ENCODE measurements around the gene ZKSCAN8. TPM values are rescaled to one million over a fixed set of nuclear protein-coding genes. Genes with fewer than 3 reads are reported as not detected.

Gene ZKSCAN8
- total RNA-seq, 1 experiment from 2014 or later = 27.5 TPM

GRCh38 chr6:28153546-28153945 lies 11.9 kb downstream of the ZKSCAN8 start:
- BruUV-seq (replicated peaks) = no TSS peak
- no peak for DNase-seq
- Mint-ChIP-seq H3K27me3 (ENCODE audit: unreplicated experiment) (no peaks in the 10 kb centered on the region), H3K36me3 (ENCODE audit: insufficient read depth, unreplicated experiment) (peaks cover 26% of the 10 kb centered on the region), H3K9me3 (ENCODE audit: low read depth, unreplicated experiment) (peaks cover 13% of the 10 kb centered on the region), H3K4me1 (ENCODE audit: low read depth, unreplicated experiment) (no peaks in the 10 kb centered on the region), H3K4me3 (ENCODE audit: low read depth, unreplicated experiment) (no peak overlapping the region), H3K27ac (ENCODE audit: unreplicated experiment) (no peak overlapping the region)
- CTCF ChIA-PET = no interaction called here
- intact Hi-C loops (cut with micrococcal nuclease; ENCODE audit: unreplicated experiment) = no loop called here
- TF ChIP-seq CTCF (IDR thresholded peaks at IDR 0.05; ENCODE audit: unreplicated experiment) = no peak

- no peaks in the 10 kb centered on the region for H3K4me1 Mint-ChIP-seq (ENCODE audit: low read depth, unreplicated experiment)
- BruUV-seq (replicated peaks) = no TSS peak
- no peak overlapping the region for H3K4me3 Mint-ChIP-seq (ENCODE audit: low read depth, unreplicated experiment)
- H3K36me3 Mint-ChIP-seq (ENCODE audit: insufficient read depth, unreplicated experiment) = peaks cover 26% of the 10 kb centered on the region
- DNase-seq = no peak
- H3K27ac Mint-ChIP-seq (ENCODE audit: unreplicated experiment) = no peak overlapping the region
- intact Hi-C loops (cut with micrococcal nuclease; ENCODE audit: unreplicated experiment) = no loop called here
- H3K27me3 Mint-ChIP-seq (ENCODE audit: unreplicated experiment) = no peaks in the 10 kb centered on the region
- peaks cover 16% of the 10 kb centered on the region for H3K9me3 Mint-ChIP-seq (ENCODE audit: low read depth, unreplicated experiment)
- CTCF ChIA-PET = no interaction called here
- TF ChIP-seq CTCF (IDR thresholded peaks at IDR 0.05; ENCODE audit: unreplicated experiment) = no peak
Measured at GRCh38 chr6:28154357-28154756, 12.7 kb downstream of the ZKSCAN8 start.

GRCh38 chr6:28158318-28158717 lies 16.6 kb downstream of the ZKSCAN8 start:
- H3K36me3 Mint-ChIP-seq (ENCODE audit: insufficient read depth, unreplicated experiment) = peaks cover 12% of the 10 kb centered on the region
- intact Hi-C loops (cut with micrococcal nuclease; ENCODE audit: unreplicated experiment) = no loop called here
- no TSS peak for BruUV-seq (replicated peaks)

GRCh38 chr6:28159029-28159607 lies 17.4 kb downstream of the ZKSCAN8 start:
- no TSS peak for BruUV-seq (replicated peaks)
- no peak for DNase-seq
- peaks cover 12% of the 10 kb centered on the region for H3K36me3 Mint-ChIP-seq (ENCODE audit: insufficient read depth, unreplicated experiment)
- H3K27me3 Mint-ChIP-seq (ENCODE audit: unreplicated experiment) = no peaks in the 10 kb centered on the region
- H3K9me3 Mint-ChIP-seq (ENCODE audit: low read depth, unreplicated experiment) = peaks cover 8% of the 10 kb centered on the region
- H3K4me1 Mint-ChIP-seq (ENCODE audit: low read depth, unreplicated experiment) = no peaks in the 10 kb centered on the region
- CTCF ChIA-PET = no interaction called here
- TF ChIP-seq CTCF (IDR thresholded peaks at IDR 0.05; ENCODE audit: unreplicated experiment) = no peak
- no peak overlapping the region for H3K4me3 Mint-ChIP-seq (ENCODE audit: low read depth, unreplicated experiment)
- H3K27ac Mint-ChIP-seq (ENCODE audit: unreplicated experiment) = no peak overlapping the region
- intact Hi-C loops (cut with micrococcal nuclease; ENCODE audit: unreplicated experiment) = no loop called here

More at GRCh38 chr6:28158318-28158717, 16.6 kb downstream of the ZKSCAN8 start:
- H3K4me1 Mint-ChIP-seq (ENCODE audit: low read depth, unreplicated experiment) = no peaks in the 10 kb centered on the region
- peaks cover 8% of the 10 kb centered on the region for H3K9me3 Mint-ChIP-seq (ENCODE audit: low read depth, unreplicated experiment)
- no peak for TF ChIP-seq CTCF (IDR thresholded peaks at IDR 0.05; ENCODE audit: unreplicated experiment)
- no peak overlapping the region for H3K4me3 Mint-ChIP-seq (ENCODE audit: low read depth, unreplicated experiment)
- CTCF ChIA-PET = no interaction called here
- no peaks in the 10 kb centered on the region for H3K27me3 Mint-ChIP-seq (ENCODE audit: unreplicated experiment)
- H3K27ac Mint-ChIP-seq (ENCODE audit: unreplicated experiment) = no peak overlapping the region
- DNase-seq = no peak
